ENCODE results near the gene RAPGEF5.

DNA sequence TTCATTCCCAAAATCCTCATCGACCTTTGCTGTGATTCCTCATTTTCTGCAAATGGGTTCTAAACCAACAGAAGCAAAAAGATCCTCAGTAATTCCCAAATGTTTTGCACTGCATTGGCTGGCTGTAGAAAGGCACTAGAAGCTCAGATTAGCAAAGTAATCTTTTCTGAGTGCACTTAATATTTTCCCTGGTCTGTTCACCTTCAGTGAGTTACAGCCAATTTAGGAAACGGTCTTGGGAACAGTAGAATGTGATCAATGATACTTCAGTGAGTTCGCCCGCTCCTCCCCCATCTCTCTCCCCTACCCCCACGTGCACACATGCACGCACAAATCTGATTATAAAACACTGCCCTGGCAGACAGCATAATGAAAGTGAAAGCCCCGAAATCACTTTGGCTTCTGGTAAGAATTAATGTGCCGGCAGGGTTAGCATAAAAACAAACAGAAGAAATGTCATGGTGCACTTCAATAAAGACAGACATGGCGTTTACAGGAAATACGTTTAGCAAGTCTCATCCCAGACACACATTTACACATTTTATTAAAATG lies 209.9 kb downstream of the RAPGEF5 start:
- TF ChIP-seq CTCF (IDR thresholded peaks at IDR 0.05; ENCODE audit: low read depth, low read length, missing input control): no peak
- TF ChIP-seq REST (IDR thresholded peaks at IDR 0.05): no peak
- no peak for TF ChIP-seq GABPA (IDR thresholded peaks at IDR 0.05 in 1 of 2, conservative IDR thresholded peaks at IDR 0.05 in 1 of 2)
- TF ChIP-seq JUND (IDR thresholded peaks at IDR 0.05): no peak
- TF ChIP-seq TAF1 (conservative IDR thresholded peaks at IDR 0.05): no peak
- no peak for TF ChIP-seq SP1 (IDR thresholded peaks at IDR 0.05)
- TF ChIP-seq, protein P1, sequence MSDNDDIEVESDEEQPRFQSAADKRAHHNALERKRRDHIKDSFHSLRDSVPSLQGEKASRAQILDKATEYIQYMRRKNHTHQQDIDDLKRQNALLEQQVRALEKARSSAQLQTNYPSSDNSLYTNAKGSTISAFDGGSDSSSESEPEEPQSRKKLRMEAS (IDR thresholded peaks at IDR 0.05): no peak
- no peak for TF ChIP-seq NR2F2 (IDR thresholded peaks at IDR 0.05)
- TF ChIP-seq RAD21 (IDR thresholded peaks at IDR 0.05): no peak
- no peak for TF ChIP-seq YY1 (IDR thresholded peaks at IDR 0.05)
